ENCODE results near the gene HBM.
"Not testable (repeated sequence)": the region's sequence is repeated elsewhere in the genome, so short reads cannot be mapped to it uniquely, and the experiment has no call there.

HBM gene, protein sequence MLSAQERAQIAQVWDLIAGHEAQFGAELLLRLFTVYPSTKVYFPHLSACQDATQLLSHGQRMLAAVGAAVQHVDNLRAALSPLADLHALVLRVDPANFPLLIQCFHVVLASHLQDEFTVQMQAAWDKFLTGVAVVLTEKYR

GRCh38 chr16:165539-166374, at the start of gene HBM:
HBM (plus strand) TSS chr16:165978; CDS start chr16:165998, 20 bp downstream.
- in situ Hi-C loops (cut with MboI; ENCODE audit: low sequenced_read_pairs) = no loop called here

GRCh38 chr16:116015-116414, 49.8 kb upstream of the HBM start:
- in situ Hi-C loops (cut with MboI; ENCODE audit: low sequenced_read_pairs) = loop anchor here (5.0 kb wide), 1 partner anchor 66 kb away; the partner anchor contains the start of gene HBQ1

DNA sequence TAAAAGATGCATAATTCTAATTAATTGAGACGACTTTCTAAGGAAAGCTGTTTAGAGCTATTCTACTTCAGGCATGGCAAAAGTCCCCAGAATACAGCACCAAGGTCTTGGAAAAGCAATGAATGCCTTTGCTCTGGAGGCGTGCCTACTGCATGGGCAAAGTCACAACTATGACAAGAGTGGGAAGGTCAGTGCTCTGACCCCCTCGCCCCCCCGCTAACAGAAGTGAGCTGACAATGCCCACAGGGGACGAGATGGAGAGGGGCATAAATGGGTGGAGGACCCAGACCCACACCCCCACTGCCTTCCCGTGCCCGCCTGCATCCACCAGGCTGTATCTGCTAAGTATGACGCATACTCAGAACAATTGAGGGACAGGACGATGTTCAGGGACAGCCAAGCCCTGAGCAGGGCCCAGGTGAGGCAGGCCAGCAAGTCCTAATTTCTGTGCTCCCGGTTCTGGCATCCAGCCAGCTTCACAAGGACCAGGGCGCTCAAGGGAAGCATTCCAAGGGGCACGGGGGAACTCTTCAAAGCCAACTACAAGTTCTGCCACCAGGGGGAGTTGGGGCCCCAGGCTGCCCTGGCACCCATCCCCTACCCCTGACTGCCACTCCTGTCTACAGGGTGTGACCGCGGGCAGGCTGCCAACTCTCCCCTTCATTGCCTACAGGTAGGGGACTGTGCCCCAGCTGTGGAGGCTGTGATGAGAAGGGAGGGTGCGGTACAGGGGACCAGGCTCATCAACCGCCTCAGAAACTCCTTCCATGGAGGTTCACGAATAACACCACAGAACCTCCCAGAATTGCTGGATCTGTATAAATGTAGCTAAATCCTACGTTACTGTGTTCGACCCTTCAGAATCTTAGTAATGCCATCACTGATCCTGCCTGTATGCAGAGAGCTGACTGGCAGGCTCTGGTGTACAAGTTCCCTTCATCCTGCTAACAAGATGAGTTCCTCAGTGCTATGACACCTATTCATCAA, 48.1 kb upstream of the HBM start:
- in situ Hi-C loops (cut with MboI; ENCODE audit: low sequenced_read_pairs) = loop anchor here (5.0 kb wide), 1 partner anchor 65 kb away; the partner anchor contains the start of gene HBQ1

GRCh38 chr16:118857-119256, 46.9 kb upstream of the HBM start:
- in situ Hi-C loops (cut with MboI; ENCODE audit: low sequenced_read_pairs) = loop anchor here (5.0 kb wide), 1 partner anchor 63 kb away; the partner anchor contains the start of gene HBQ1

DNA sequence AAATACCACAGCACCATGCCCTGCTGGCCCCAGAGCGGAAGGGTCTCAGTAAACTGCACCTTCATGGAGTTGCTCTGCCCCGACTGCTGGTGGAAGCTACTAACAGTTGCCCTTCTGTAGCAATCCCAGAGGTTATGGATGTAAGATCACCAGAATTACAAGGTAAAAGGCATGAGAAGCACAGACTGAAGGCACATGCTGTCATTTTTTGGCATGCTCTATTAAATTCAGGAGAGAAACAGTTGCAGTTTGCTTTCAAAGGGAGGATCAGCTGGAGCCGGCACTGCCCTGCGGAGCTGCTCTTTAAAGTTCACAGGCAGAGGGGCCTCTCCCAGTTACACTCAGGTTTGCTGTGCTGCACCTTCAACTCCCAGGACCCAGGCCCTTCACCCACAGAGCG, 46.5 kb upstream of the HBM start:
- in situ Hi-C loops (cut with MboI; ENCODE audit: low sequenced_read_pairs) = loop anchor here (5.0 kb wide), 1 partner anchor 63 kb away; the partner anchor contains the start of gene HBQ1

GRCh38 chr16:119835-120491, 45.8 kb upstream of the HBM start:
- in situ Hi-C loops (cut with MboI; ENCODE audit: low sequenced_read_pairs) = loop anchor here (5.0 kb wide), 1 partner anchor 62 kb away; the partner anchor contains the start of gene HBQ1

- in situ Hi-C loops (cut with MboI; ENCODE audit: low sequenced_read_pairs) = no loop called here
Observed at GRCh38 chr16:120756-121155, 45.0 kb upstream of the HBM start.

DNA sequence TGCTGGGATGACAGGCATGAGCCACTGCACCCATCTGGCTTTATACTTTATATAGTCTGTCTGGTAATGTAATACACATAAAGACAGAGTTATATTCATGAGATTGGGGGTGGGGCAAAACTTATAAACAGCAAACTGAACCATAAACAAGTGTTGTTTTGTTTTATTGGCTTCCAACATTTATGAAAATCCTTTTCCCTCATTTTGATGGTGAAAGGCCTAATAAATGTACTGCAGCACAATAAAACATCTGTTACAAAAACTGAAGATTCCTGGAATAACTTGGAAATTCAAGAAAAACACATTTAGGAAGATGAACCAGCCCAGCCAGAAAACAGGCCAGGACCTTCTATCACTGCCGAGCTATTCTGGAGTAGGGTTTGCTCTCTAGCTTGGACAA, 43.4 kb upstream of the HBM start:
- in situ Hi-C loops (cut with MboI; ENCODE audit: low sequenced_read_pairs) = no loop called here

GRCh38 chr16:123558-124350, 42.0 kb upstream of the HBM start:
- in situ Hi-C loops (cut with MboI; ENCODE audit: low sequenced_read_pairs) = not testable (repeated sequence)

- in situ Hi-C loops (cut with MboI; ENCODE audit: low sequenced_read_pairs) = no loop called here
Observed at GRCh38 chr16:125011-125410, 40.8 kb upstream of the HBM start.

DNA sequence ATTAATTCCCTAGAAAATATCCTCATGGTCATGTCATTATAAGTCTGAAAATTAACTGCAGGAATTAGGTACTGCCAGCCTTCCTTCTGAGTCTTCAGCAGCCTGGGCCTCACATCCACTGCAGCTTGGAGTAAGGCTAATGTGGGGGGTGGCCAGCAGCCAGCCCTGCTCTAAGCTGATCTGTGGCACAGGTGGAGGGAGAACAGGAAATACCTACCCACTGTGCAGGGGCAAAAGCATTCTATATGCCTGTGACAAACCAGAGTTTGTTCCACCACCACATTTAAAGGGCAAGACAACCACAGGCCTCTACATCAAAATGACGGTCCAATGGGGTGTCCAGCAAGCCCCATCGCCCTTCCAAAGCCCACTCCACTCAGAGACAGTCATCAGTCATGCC, 36.7 kb upstream of the HBM start:
- in situ Hi-C loops (cut with MboI; ENCODE audit: low sequenced_read_pairs) = no loop called here

DNA sequence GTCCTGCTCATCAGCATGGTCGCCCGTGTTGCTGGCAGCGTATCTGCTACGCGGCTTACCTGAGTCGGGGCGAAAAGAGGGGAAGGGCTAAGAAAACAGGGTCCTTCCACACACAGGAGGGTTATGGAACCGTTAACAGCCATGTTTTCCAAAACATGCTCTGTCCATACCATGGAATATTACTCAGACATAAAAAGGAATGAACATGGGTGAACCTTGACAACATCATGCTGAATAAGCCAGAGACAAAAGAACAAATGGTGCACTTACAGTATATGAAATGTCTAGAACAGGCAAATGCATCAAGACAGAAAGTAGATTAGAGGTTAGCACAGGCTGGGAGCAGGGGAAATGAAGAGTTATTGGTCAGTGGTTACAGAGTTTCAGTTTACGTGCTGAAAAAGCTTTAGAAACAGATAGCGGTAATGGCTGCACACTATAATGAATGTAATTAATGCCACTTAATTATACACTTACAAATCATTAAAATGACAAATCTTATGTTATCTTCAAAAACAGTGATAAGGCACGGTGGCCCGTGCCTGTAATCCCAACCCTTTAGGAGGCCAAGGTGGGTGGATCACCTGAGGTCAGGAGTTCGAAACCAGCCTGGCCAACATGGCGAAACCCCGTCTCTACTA, 35.1 kb upstream of the HBM start:
- in situ Hi-C loops (cut with MboI; ENCODE audit: low sequenced_read_pairs) = no loop called here

DNA sequence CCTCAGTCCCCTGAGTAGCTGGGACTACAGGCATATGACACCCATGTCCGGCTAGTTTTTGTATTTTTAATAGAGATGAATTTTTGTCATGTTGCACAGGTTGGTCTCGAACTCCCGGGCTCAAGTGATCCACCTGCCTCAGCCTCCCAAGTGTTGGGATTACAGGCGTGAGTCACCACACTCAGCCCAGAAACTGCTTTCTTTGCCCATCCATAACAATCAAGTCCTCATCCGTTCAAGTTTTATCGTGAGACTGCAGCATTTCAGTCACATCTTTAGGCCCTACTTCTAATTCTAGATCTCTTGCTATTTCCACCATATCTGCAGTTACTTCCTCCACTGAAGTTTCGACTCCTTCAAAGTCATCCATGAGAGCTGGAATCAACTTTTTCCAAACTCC, 33.7 kb upstream of the HBM start:
- in situ Hi-C loops (cut with MboI; ENCODE audit: low sequenced_read_pairs) = no loop called here

DNA sequence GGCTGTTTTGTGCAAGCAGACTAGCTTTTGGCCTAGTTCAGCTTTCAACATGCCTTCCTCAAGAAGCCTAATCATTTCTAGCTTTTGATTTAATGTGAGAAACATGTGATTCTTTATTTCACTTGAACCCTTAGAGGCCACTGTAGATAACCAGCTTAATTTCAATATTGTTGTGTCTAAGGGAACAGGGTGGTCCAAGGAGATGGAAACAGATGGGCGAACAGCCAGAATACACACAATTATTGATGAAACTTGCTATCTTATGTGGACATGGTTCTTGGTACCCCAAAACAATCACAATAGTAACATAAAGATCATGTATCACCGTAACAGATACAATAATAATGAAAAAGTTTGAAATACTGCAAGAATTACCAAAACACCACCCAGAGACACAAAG, 32.1 kb upstream of the HBM start:
- in situ Hi-C loops (cut with MboI; ENCODE audit: low sequenced_read_pairs) = no loop called here

DNA sequence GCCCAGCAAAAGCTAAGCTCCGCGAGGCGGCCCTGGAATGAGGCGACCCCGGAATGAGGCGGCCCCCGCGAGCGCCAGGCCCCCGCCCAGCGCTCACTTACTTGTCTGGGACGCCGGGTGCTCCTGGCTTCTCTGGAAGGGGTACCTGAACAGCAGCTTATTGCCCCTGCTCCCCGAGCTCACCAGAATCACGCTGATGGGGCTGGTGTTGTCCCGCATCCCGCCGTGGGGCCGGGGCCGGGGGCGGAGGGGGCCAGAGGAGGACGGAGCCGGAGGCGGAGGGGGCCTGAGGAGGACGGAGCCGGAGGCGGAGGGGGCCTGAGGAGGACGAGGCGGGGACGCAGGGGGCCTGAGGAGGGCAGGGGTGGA, 27.7 kb upstream of the HBM start:
- in situ Hi-C loops (cut with MboI; ENCODE audit: low sequenced_read_pairs) = no loop called here

DNA sequence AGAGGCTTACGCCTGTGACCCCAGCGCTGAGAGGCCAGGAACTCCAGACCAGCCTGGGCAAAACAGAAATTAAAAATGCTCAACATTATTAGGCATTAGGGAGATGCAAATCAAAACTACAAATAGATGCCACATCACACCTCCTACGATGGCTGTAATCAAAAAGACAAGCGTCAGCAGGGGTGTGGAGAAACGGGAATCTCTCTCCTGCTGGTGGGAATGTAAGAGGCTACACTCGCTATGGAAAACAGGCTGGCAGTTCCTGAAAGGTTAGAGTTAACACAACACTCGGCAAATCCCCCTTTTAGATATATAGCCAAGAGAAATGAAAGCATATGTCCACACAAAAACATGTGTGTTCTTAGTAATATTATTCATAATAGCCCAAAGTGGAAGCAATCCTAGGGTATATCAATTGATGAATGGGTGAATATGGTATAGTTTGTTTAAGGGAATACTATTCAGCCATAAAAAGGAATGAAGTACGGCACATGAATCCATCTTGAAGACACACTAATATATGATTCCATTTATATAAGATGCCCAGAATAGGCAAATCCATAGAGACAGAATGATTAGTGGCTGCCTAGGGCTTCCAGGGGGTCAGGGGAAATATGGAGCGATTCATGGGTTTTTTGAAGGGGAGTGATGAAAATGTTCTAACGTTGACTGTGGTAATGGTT, 25.5 kb upstream of the HBM start:
- in situ Hi-C loops (cut with MboI; ENCODE audit: low sequenced_read_pairs) = no loop called here

DNA sequence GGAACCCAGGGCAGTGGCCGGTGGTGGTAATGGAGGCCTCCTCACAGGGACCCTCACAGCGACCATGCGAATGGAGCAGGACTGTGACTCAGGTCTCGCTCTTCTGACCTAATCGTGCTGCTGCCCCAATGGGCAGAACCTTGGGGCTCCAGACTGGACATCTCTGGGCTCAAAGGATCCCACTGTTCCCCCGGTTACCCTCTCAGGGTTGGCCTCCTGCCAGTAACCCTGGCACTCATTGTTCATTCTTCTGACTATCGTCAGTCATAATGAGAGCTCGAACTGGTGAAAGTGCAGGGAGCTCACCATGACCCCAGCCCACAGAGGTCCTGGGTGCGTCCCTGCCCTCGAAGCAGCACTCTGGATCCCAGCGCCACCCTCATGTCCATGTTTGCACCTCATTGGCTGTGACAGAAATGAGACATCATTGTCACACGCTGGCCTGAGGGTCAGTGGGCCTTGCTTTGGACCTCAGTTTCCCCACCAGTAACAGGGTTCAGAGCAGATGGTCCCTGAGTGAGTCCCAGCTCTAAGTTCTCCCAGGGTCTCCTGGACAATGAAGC, 23.3 kb upstream of the HBM start:
- in situ Hi-C loops (cut with MboI; ENCODE audit: low sequenced_read_pairs) = no loop called here

DNA sequence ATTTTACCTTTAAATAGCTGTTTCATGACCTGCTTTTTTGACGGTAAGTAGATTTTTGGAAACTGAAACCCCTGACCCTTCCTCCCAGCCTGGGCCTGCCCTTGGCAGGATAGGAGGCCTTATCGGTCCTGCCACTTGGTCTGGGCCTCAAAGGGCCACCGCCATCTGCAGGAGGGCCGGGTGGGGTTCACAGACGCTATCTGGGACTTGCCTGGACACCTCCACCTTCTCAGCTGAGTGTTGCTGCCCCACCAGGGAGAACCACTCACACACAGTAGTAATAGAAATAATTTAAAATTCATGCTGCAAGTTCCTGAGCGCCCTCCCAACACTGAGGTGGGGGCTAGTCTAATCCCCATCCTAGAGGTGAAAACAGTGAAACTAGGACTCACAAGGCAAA, 22.7 kb upstream of the HBM start:
- in situ Hi-C loops (cut with MboI; ENCODE audit: low sequenced_read_pairs) = no loop called here
